HG02885 (cell line): ENCODE data around the gene SMARCC2.
A peak's percentile ranks its signal among the peaks of the same experiment; 100 is the strongest.

Experiments used
- ATAC-seq: cut with Tn5 transposase; IDR thresholded peaks from one replicate; pipeline ENCODE4 v1.9.1; 2021; ENCODE audit warnings: mild to moderate bottlenecking; ENCODE audit not compliant: unreplicated experiment, poor library complexity

Gene SMARCC2

GRCh38 chr12:56189099-56189917 lies at the start of gene SMARCC2:
Gene SMARCC2, minus strand, starts transcription at chr12:56189483. Its CDS starts 22 bp downstream, at chr12:56189461.
- peak; percentile 86 for ATAC-seq

GRCh38 chr12:56237552-56237951 lies 48.3 kb upstream of the SMARCC2 start:
- ATAC-seq, result no peak

- ATAC-seq, result no peak
These were observed 47.7 kb upstream of the SMARCC2 start for GRCh38 chr12:56236985-56237384.

GRCh38 chr12:56236091-56236490 lies 46.8 kb upstream of the SMARCC2 start:
- ATAC-seq, result no peak

GRCh38 chr12:56234746-56235436 lies 45.6 kb upstream of the SMARCC2 start:
- ATAC-seq, result no peak

GRCh38 chr12:56231184-56231582 lies 41.9 kb upstream of the SMARCC2 start:
- ATAC-seq, result no peak

GRCh38 chr12:56230432-56231183 lies 41.3 kb upstream of the SMARCC2 start:
- no peak for ATAC-seq

GRCh38 chr12:56229916-56230431 lies 40.7 kb upstream of the SMARCC2 start, which contains the start of gene SLC39A5:
Gene SLC39A5, plus strand, starts transcription at chr12:56230051. Its CDS starts 1,224 bp downstream, at chr12:56231275.
- ATAC-seq, result no peak

GRCh38 chr12:56229082-56229481 lies 39.8 kb upstream of the SMARCC2 start:
- ATAC-seq, result no peak

- ATAC-seq, result no peak
These were observed 35.7 kb upstream of the SMARCC2 start for GRCh38 chr12:56224954-56225353.

GRCh38 chr12:56224102-56224701 lies 34.9 kb upstream of the SMARCC2 start, which contains the start of gene NABP2:
Gene NABP2, plus strand, starts transcription at chr12:56224342. Its CDS starts 515 bp downstream, at chr12:56224857.
- ATAC-seq, result peak; percentile 74

GRCh38 chr12:56223571-56224101 lies 34.4 kb upstream of the SMARCC2 start:
- no peak for ATAC-seq

GRCh38 chr12:56222531-56222895 lies 33.2 kb upstream of the SMARCC2 start:
- no peak for ATAC-seq

- peak; percentile 86 for ATAC-seq
These were observed 32.7 kb upstream of the SMARCC2 start, which contains the start of gene RNF41 for GRCh38 chr12:56221757-56222530. Gene RNF41, minus strand, starts transcription at chr12:56221922. Its CDS starts 7,875 bp downstream, at chr12:56214047.

- ATAC-seq, result peak; percentile 26
These were observed 32.0 kb upstream of the SMARCC2 start for GRCh38 chr12:56221232-56221756.

- no peak for ATAC-seq
These were observed 31.4 kb upstream of the SMARCC2 start for GRCh38 chr12:56220611-56221231.

GRCh38 chr12:56219840-56220239 lies 30.6 kb upstream of the SMARCC2 start:
- ATAC-seq, result no peak

GRCh38 chr12:56216461-56216860 lies 27.2 kb upstream of the SMARCC2 start:
- ATAC-seq, result no peak
